Measurements from ENCODE around the gene SF3A1. TPM values are rescaled to one million over a fixed set of nuclear protein-coding genes. Genes with fewer than 3 reads are reported as not detected.

SF3A1 gene
- total RNA-seq, 2 donors from 2014 or later: 191 to 195 TPM

DNA sequence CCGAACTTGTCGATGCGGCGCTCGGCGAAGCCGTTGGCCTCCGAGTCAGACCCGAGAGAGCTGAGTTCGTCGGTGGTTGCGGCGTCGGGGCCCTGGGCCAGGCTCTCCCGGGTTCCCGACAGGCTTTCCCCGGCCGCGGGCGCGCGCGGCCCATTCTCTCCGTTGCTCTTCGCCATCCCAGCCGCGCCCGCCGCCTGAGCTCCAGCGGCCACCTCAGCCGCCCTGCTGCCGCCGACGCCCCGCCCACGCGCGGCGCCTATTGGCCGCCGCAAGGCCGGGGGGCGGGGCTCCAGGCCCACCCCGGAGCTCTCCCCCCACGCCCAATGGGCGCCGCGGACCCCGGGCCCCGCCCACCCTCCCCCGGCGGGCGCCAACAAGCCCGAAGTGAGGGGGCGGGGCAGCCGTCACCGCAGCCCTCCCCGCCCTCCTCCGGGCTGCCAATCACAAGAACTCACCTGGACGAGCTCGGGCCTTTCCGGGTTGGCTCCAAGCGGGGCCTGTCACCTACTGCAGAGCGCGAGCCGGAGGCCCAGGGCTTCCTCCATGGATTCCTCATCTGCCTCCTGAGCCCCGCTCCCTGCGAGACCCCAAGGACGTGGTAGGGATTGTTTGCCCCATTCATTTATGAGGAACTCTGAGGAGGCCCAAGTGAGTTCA is 29.9 kb downstream of the SF3A1 start, which contains the start of gene TBC1D10A:
Gene TBC1D10A (minus strand): TSS at position 236 of the 657 bp plus-strand sequence. CDS start 60 bp downstream, at position 176.
- Histone ChIP-seq H3K4me3 (ENCODE audit: low read length) (peak within 1 kb of the TSS; percentile 81), H3K27me3 (ENCODE audit: control insufficient read depth, insufficient read depth, low read length, poor library complexity, severe bottlenecking) (no peaks in the 10 kb centered on the region), H3K27ac (ENCODE audit: low read depth, low read length) (no peak within 1 kb of the TSS), H3K9ac (ENCODE audit: extremely low read depth, low read length, poor library complexity, severe bottlenecking) (peak within 1 kb of the TSS; percentile 66), H3K9me3 (ENCODE audit: control insufficient read depth, low read length) (no peaks in the 10 kb centered on the region), H3K4me1 (ENCODE audit: control insufficient read depth, insufficient read depth, low read length) (peaks cover 7% of the 10 kb centered on the region), H3K36me3 (ENCODE audit: control insufficient read depth, insufficient read depth, low read length) (peaks cover 10% of the 10 kb centered on the region)
- Mint-ChIP-seq H3K36me3 (ENCODE audit: low read depth) (peaks cover 14% of the 10 kb centered on the region), H3K9me3 (no peaks in the 10 kb centered on the region), H3K27ac (peak within 1 kb of the TSS; percentile 88), H3K27me3 (ENCODE audit: insufficient read depth) (no peaks in the 10 kb centered on the region), H3K4me1 (peaks cover 26% of the 10 kb centered on the region), H3K4me3 (peak within 1 kb of the TSS; percentile 66)
- peak; percentile 98 for DNase-seq
- 1 to 2% methylated on average over 23 to 64 of the region's 69 CpGs for WGBS, 2 experiments (ENCODE audit: insufficient coverage in 1 of 2, insufficient read length in 1 of 2)
- TF ChIP-seq, protein P1, sequence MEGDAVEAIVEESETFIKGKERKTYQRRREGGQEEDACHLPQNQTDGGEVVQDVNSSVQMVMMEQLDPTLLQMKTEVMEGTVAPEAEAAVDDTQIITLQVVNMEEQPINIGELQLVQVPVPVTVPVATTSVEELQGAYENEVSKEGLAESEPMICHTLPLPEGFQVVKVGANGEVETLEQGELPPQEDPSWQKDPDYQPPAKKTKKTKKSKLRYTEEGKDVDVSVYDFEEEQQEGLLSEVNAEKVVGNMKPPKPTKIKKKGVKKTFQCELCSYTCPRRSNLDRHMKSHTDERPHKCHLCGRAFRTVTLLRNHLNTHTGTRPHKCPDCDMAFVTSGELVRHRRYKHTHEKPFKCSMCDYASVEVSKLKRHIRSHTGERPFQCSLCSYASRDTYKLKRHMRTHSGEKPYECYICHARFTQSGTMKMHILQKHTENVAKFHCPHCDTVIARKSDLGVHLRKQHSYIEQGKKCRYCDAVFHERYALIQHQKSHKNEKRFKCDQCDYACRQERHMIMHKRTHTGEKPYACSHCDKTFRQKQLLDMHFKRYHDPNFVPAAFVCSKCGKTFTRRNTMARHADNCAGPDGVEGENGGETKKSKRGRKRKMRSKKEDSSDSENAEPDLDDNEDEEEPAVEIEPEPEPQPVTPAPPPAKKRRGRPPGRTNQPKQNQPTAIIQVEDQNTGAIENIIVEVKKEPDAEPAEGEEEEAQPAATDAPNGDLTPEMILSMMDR (conservative IDR thresholded peaks at IDR 0.05): no peak

DNA sequence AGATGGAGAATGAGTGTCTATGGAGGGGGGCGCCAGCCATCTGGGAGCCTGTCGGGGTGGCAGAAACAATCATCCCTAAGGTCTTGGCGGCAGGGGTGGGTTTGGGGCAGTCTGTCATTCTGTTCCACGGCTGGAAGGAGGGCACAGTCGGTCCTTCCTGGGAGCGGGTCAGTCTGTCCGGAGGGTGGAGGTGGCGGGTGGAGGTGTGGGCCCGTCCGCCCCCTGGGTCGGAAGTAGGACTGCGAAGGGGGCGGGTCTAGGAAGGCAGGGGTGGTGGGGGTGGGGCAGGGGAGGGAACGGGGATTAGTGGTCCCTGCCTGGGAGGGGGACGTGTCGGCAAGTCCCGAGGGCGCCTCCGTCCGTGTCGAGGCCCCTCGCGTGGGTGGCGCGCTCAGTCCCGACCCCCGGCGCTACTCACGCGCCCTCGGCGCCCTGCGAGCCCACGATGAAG is 30.4 kb downstream of the SF3A1 start:
- Histone ChIP-seq H3K36me3 (ENCODE audit: control insufficient read depth, insufficient read depth, low read length) (peaks cover 5% of the 10 kb centered on the region), H3K27ac (ENCODE audit: low read depth, low read length) (no peak overlapping the region), H3K9ac (ENCODE audit: extremely low read depth, low read length, poor library complexity, severe bottlenecking) (peak overlapping the region; percentile 66), H3K27me3 (ENCODE audit: control insufficient read depth, insufficient read depth, low read length, poor library complexity, severe bottlenecking) (no peaks in the 10 kb centered on the region), H3K4me3 (ENCODE audit: low read length) (peak overlapping the region; percentile 81), H3K4me1 (ENCODE audit: control insufficient read depth, insufficient read depth, low read length) (peaks cover 7% of the 10 kb centered on the region), H3K9me3 (ENCODE audit: control insufficient read depth, low read length) (no peaks in the 10 kb centered on the region)
- H3K36me3 Mint-ChIP-seq (ENCODE audit: low read depth): peaks cover 11% of the 10 kb centered on the region
- no peaks in the 10 kb centered on the region for H3K27me3 Mint-ChIP-seq (ENCODE audit: insufficient read depth)
- peak overlapping the region; percentile 66 for H3K4me3 Mint-ChIP-seq
- no peaks in the 10 kb centered on the region for H3K9me3 Mint-ChIP-seq
- DNase-seq: peak; percentile 66
- TF ChIP-seq, protein P1 (conservative IDR thresholded peaks at IDR 0.05): no peak
- WGBS, 2 experiments (ENCODE audit: insufficient coverage in 1 of 2, insufficient read length in 1 of 2): 2 to 7% methylated on average over 6 to 29 of the region's 34 CpGs
- no peak overlapping the region for H3K27ac Mint-ChIP-seq
- H3K4me1 Mint-ChIP-seq: peaks cover 26% of the 10 kb centered on the region

DNA sequence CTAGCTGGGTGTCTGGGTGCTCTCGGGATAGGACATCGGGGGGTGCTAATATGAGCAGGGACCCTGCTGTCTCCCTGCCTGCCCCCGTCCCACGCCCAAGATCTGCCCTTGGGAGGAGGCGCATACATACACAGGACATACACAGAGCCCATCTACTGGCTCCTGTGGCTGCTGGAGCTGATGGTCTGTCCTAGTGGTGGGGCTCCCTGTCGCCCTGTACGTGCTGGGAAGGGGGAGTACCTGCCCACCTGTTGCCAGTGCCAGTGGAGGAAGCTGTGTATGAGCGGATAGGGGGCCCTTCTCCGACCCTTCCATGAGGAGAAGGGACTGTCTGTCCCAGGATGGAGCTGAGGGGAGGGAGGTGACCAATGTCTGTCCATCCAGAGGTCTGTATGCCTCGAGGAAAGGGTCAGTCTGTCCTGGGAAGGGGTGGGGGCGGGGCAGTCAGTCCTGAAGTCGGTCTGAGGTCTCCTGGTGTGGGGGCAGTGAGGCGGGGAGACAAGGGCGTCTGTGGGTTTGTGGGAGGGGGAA is 30.9 kb downstream of the SF3A1 start:
- Histone ChIP-seq H3K9me3 (ENCODE audit: control insufficient read depth, low read length) (no peaks in the 10 kb centered on the region), H3K27ac (ENCODE audit: low read depth, low read length) (no peak overlapping the region), H3K9ac (ENCODE audit: extremely low read depth, low read length, poor library complexity, severe bottlenecking) (peak overlapping the region; percentile 66), H3K4me3 (ENCODE audit: low read length) (peak overlapping the region; percentile 81), H3K36me3 (ENCODE audit: control insufficient read depth, insufficient read depth, low read length) (peaks cover under 1% of the 10 kb centered on the region), H3K4me1 (ENCODE audit: control insufficient read depth, insufficient read depth, low read length) (peaks cover 7% of the 10 kb centered on the region), H3K27me3 (ENCODE audit: control insufficient read depth, insufficient read depth, low read length, poor library complexity, severe bottlenecking) (no peaks in the 10 kb centered on the region)
- DNase-seq: no peak
- no peak overlapping the region for H3K27ac Mint-ChIP-seq
- no peaks in the 10 kb centered on the region for H3K27me3 Mint-ChIP-seq (ENCODE audit: insufficient read depth)
- H3K36me3 Mint-ChIP-seq (ENCODE audit: low read depth): peaks cover 9% of the 10 kb centered on the region
- TF ChIP-seq, protein P1 (conservative IDR thresholded peaks at IDR 0.05): no peak
- H3K4me1 Mint-ChIP-seq: peaks cover 26% of the 10 kb centered on the region
- whole genome bisulfite sequencing, 2 experiments (ENCODE audit: insufficient coverage in 1 of 2, insufficient read length in 1 of 2): 66 to 81% methylated on average over 6 to 14 of the region's 14 CpGs
- no peaks in the 10 kb centered on the region for H3K9me3 Mint-ChIP-seq
- peak overlapping the region; percentile 66 for H3K4me3 Mint-ChIP-seq
